ENCODE measurements around the gene UBR1.

GRCh38 chr15:43126356-43126755 lies 20.5 kb upstream of the UBR1 start:
- TF ChIP-seq, protein P1, sequence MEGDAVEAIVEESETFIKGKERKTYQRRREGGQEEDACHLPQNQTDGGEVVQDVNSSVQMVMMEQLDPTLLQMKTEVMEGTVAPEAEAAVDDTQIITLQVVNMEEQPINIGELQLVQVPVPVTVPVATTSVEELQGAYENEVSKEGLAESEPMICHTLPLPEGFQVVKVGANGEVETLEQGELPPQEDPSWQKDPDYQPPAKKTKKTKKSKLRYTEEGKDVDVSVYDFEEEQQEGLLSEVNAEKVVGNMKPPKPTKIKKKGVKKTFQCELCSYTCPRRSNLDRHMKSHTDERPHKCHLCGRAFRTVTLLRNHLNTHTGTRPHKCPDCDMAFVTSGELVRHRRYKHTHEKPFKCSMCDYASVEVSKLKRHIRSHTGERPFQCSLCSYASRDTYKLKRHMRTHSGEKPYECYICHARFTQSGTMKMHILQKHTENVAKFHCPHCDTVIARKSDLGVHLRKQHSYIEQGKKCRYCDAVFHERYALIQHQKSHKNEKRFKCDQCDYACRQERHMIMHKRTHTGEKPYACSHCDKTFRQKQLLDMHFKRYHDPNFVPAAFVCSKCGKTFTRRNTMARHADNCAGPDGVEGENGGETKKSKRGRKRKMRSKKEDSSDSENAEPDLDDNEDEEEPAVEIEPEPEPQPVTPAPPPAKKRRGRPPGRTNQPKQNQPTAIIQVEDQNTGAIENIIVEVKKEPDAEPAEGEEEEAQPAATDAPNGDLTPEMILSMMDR (IDR thresholded peaks at IDR 0.05) = no peak
- no peak for TF ChIP-seq POLR2A (IDR thresholded peaks at IDR 0.05)

Data from Peyer's patch (tissue), 4 donors.